ENCODE measurements around the gene PPM1L.

- no peak for TF ChIP-seq CTCF (IDR thresholded peaks at IDR 0.05)
- no peak for TF ChIP-seq POLR2A (IDR thresholded peaks at IDR 0.05)
Observed at GRCh38 chr3:160999274-160999673, 243.2 kb downstream of the PPM1L start.
